Measurements from ENCODE around the gene ARHGAP9. TPM values are rescaled to one million over a fixed set of nuclear protein-coding genes. Genes with fewer than 3 reads are reported as not detected.

ARHGAP9 gene
- total and polyA plus RNA-seq, 2 of the 8 experiments (the other 6 are each of a cell fraction or from before 2014, with no cell fraction given): 3.2 to 6.0 TPM

GRCh38 chr12:57520053-57520818 is 40.6 kb upstream of the ARHGAP9 start, which contains the start of gene DDIT3 (continued):
- TF ChIP-seq EP300 (IDR thresholded peaks at IDR 0.05; ENCODE audit: borderline replicate concordance in 1 of 2, low read depth in 2 of 2, low read length in 2 of 2) (peak in 1 of 2 experiments; percentile 16; a peak in 1 of 3 replicates), CREB1 (IDR thresholded peaks at IDR 0.05) (peak; percentile 72), RXRA (IDR thresholded peaks at IDR 0.05; ENCODE audit: insufficient read depth, low read depth, low read length) (no peak), TEAD4 (IDR thresholded peaks at IDR 0.05; ENCODE audit: low read depth, low read length) (no peak), ASH2L (IDR thresholded peaks at IDR 0.05; ENCODE audit: low read length) (peak; percentile 28), SP2 (IDR thresholded peaks at IDR 0.05; ENCODE audit: low read length) (no peak), JUN (IDR thresholded peaks at IDR 0.05; ENCODE audit: low read depth, low read length) (no peak; the same call in 1 of the 2 replicates), YY1 (IDR thresholded peaks at IDR 0.05; ENCODE audit: low read depth, low read length) (no peak), JUND (IDR thresholded peaks at IDR 0.05; ENCODE audit: low read length) (peak; percentile 85), EGR1 (IDR thresholded peaks at IDR 0.05; ENCODE audit: borderline replicate concordance, low read depth, low read length) (peak; percentile 73), POLR2AphosphoS5 (IDR thresholded peaks at IDR 0.05; ENCODE audit: low read depth, low read length) (peak; percentile 96), FOSL1 (IDR thresholded peaks at IDR 0.05; ENCODE audit: insufficient read depth, low read depth, low read length) (no peak), CBX8 (IDR thresholded peaks at IDR 0.05; ENCODE audit: borderline replicate concordance, low read depth, low read length) (no peak), TCF12 (IDR thresholded peaks at IDR 0.05; ENCODE audit: low read depth, low read length) (no peak), SP4 (IDR thresholded peaks at IDR 0.05; ENCODE audit: low read length) (peak; percentile 77; the same call in 1 of the 2 replicates), SP1 (IDR thresholded peaks at IDR 0.05; ENCODE audit: low read depth, low read length) (peak; percentile 79; the same call in 1 of the 2 replicates), E2F6 (IDR thresholded peaks at IDR 0.05) (no peak), GTF2F1 (IDR thresholded peaks at IDR 0.05; ENCODE audit: borderline replicate concordance, low read depth, low read length) (peak; percentile 82), CTBP2 (IDR thresholded peaks at IDR 0.05; ENCODE audit: borderline replicate concordance, insufficient read depth, insufficient read length, low read length) (no peak), PHF8 (conservative IDR thresholded peaks at IDR 0.05; ENCODE audit: low read depth, low read length) (peak; percentile 80), KDM1A (IDR thresholded peaks at IDR 0.05; ENCODE audit: borderline replicate concordance, low read length) (no peak), SAP30 (IDR thresholded peaks at IDR 0.05; ENCODE audit: insufficient read depth, insufficient replicate concordance, low read length) (peak; percentile 91)

All from H1 (cell line).